LNCAP (cell line): Measurements from ENCODE around the gene ROCK2.

Experiments
- TF ChIP-seq, protein P1 (sequence below): fragments of 450-650 bp; IDR thresholded peaks from 2 replicates; pipeline ENCODE4 v1.5.1; 2017; ENCODE audit warnings: mild to moderate bottlenecking

The ROCK2 gene

DNA sequence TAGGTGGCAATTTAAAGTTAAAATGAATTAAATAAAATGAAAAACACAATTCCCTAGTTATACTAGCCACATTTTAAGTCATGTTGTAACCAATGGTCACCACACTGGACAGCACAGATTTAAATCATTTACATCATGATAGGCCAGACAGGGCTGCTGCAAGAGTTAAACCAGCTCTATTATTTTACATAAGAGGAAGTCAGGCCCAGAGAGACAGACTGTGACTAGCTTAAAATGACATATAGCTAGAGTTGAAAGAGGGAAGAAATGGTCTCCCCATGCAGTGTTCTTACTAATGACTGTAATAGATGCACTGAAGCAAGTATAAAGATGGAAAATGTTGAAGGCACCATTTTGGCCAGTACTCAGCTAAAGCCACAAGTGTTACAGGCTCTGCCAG lies 119.5 kb downstream of the ROCK2 start:
- TF ChIP-seq, protein P1, sequence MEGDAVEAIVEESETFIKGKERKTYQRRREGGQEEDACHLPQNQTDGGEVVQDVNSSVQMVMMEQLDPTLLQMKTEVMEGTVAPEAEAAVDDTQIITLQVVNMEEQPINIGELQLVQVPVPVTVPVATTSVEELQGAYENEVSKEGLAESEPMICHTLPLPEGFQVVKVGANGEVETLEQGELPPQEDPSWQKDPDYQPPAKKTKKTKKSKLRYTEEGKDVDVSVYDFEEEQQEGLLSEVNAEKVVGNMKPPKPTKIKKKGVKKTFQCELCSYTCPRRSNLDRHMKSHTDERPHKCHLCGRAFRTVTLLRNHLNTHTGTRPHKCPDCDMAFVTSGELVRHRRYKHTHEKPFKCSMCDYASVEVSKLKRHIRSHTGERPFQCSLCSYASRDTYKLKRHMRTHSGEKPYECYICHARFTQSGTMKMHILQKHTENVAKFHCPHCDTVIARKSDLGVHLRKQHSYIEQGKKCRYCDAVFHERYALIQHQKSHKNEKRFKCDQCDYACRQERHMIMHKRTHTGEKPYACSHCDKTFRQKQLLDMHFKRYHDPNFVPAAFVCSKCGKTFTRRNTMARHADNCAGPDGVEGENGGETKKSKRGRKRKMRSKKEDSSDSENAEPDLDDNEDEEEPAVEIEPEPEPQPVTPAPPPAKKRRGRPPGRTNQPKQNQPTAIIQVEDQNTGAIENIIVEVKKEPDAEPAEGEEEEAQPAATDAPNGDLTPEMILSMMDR = no peak

DNA sequence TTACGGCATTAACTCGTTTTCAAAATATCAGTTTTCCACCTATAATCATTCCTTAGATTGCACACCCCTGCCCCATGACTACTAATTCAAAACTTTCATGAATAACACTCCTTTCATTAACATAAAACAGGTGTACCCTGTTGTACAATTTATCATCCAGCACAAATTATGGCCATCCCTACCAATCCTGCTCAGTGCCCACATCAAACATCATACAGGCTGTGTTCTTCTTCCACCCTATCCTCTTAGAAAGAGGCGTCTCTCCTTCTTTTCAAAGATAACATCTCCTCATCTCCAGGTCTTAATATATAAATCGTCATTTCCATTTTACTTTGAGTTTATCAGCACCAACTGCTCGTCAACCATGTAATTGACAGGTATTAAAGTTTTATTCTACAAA lies 121.6 kb downstream of the ROCK2 start:
- TF ChIP-seq, protein P1 = no peak

DNA sequence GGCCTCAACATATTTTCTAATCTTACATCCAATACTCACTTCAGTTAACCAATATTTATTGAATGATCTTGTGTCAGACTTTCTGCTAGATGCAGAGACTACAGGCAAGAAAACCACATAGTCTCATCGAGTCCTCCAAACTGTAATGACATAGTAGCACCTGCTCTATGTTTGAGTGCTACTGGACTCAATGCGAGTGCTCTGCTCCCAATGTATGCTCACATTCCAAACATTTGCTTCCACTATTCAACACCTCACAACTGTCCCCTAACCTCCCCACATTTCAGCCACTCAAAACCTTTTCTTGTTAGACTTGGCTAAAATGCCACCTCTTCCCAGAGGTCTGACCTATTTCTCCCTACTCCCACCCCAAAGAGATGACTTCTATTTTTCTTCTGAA lies 124.0 kb downstream of the ROCK2 start:
- TF ChIP-seq, protein P1 = no peak

DNA sequence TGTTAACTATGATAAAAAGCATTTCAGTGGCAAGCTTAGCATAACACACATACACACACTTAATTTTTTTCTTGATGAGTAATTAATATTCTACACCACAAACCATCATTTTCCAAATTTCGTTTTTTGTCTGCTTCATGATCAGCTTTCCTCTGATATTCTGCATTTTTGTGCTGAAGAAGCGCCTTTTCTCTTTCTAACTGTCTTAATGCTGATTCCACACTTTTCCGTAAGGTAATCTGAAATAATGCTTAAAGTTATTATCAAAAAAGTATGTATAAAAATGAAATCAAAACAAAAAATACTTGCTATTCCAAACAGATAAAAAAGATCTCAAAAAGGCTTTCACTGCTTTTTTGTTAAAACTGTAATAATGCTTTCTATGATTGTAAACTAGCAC lies 129.0 kb downstream of the ROCK2 start:
- TF ChIP-seq, protein P1 = no peak

DNA sequence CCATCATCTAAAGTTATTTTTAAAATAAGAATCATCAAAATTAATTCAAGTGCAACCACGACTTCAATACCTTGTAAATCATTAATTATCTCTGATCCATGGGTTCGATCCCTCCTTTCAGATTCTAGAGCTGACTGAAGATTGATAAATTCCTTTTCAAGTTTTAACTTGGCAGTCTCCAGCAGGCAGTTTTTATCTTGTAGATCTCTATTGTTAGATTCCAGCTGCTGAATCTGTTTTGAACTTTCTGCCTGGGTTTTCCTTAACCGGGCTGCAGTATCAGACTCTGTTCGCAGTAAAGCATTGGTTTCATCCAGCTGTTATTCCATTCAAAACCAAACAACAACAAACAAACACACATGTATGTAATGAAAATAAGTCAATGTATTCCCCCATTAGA lies 129.7 kb downstream of the ROCK2 start:
- TF ChIP-seq, protein P1 = no peak

DNA sequence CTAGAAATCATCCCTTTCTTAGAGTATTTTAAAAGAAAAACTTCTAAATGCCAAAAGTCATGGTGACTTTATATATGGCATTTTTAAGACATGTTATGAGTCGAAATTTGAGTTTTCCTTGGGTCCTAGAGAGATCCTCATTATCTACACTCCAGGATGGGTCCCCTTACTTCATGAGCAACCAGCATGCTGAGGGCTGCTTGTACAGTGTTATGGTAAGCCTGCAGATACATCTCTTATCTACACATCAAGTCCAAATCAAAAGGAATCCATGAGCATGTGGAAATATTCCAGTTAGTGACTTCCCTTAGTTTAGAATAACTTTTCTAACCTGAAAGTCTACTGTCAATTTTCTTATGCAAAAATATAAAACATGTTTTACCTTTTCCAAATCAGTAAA lies 130.5 kb downstream of the ROCK2 start:
- TF ChIP-seq, protein P1 = no peak

DNA sequence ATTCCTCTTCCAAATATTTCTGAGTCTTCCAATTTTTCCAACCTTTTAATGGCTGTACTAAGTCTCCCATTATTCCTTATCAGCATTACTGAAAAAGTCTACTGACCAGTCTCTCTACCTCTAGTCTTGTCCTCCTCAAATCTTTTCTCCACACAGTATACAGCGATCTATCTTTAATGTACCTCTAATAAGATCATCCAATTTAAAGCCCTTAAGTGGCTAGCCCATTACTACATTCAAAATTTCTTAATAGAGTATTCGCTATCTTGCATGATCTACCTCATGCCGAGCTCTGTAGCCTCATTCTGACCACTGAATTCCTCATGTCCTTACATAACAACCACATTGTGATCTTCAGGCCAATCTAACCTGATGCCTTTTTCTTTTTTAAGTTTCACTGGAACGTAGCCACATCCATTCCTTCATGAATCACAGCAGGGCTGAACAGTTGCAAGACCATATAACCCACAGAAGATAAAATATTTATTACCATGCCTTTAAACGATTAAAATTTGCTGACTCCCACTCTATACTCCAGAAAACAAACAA lies 131.3 kb downstream of the ROCK2 start:
- TF ChIP-seq, protein P1 = no peak

DNA sequence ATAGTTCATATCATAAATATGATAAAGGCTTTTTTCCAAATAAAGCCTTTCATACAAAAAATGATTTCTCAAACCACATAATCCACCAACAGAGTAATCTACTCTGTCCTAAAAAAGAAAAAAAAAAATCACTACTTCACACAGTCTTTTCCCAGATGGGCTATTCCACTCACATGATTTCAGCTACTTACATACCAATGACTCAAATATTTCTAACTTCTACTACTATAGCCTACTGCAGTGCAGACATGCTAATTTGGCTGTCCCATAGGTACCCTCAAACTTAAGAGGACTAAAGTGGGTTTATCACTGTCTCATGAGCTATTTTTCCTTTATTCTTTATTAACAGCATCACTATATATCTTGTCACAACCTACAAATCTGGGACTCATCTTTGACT lies 131.8 kb downstream of the ROCK2 start:
- TF ChIP-seq, protein P1 = no peak
